BJ (cell line): ENCODE data around the gene SLC38A10. TPM values are rescaled to one million over a fixed set of nuclear protein-coding genes. Genes with fewer than 3 reads are reported as not detected.

Experiments
- CTCF ChIA-PET: fragments of 350-600 bp; formaldehyde crosslinking; extraction: SDS; loops from one replicate; lab custom pipeline; 2021; ENCODE audit warnings: antibody characterized with exemption, inconsistent platforms; lab: Yijun Ruan, JAX
- POLR2A ChIA-PET: fragments of 300-600 bp; sonication (Branson Sonifier 250); formaldehyde crosslinking; extraction: SDS; loops from one replicate; lab custom pipeline; 2021; ENCODE audit warnings: antibody characterized with exemption; lab: Charles Lee
- DNase-seq: peaks from one replicate; pipeline ENCODE4 v3.0.0-alpha.2; 2011; ENCODE audit warnings: low read depth
- H3K27me3 ChIP-seq: 2 replicates; pipeline ENCODE4 v1.6.0; 2011; ENCODE audit warnings: low read length; ENCODE audit not compliant: control insufficient read depth, insufficient read depth
- H3K36me3 ChIP-seq: 2 replicates; pipeline ENCODE4 v1.5.1; 2011; ENCODE audit warnings: low read length; ENCODE audit not compliant: control insufficient read depth, insufficient read depth
- H3K4me3 ChIP-seq: 2 replicates; pipeline ENCODE4 v1.5.1; 2011; ENCODE audit warnings: low read depth, mild to moderate bottlenecking, control low read depth, low read length
- CTCF ChIP-seq: IDR thresholded peaks from 2 replicates; pipeline ENCODE4 v1.5.1; 2011; ENCODE audit warnings: low read depth, mild to moderate bottlenecking, control low read depth, inconsistent platforms, low read length, moderate library complexity; ENCODE audit not compliant: insufficient read depth
- polyA plus RNA-seq: library from polyadenylated mRNA; depleted of rRNA; stranded (reverse); fragments of >200 nt; gene quantifications from 2 replicates; pipeline ENCODE4 v1.2.3, GENCODE V29; 2011

SLC38A10 gene
- polyA plus RNA-seq, 1 experiment, result 55.4 TPM

DNA sequence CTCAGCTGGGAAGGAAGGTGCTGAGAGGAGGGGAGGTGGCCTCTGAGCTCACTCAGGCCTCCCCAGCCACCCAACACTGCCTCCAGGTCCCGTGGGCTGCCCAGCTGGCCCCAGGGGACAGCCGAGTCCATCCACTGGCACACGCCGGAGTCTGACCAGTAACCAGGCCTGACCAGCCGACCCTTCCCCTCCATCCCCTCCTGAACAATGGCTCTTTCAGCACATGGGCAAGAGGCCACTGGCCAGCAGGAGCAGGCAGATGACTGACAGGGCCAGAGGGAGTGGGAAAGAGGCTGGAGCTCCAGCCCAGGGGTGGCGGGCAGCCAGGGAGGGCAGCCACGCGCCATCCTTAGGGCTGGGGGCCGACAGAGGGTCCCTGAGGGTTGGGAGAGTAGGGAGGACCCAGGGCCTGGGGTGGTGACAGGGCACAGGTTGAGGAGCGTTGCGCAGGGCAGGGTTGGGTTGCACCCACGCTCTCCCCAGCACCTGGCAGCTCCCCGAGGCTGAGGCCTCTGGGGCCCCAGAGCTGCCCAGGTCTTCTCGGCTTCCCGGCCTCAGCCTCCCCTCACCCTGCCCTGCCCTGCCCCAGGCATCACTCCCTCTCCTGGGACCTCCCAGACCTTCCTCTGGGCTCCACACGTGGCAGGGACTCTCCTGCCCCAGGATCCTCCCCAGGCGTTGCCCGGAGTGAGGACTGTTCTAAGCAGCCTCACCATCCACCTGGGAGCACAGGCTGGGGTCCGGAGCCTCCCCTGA is 20.2 kb upstream of the SLC38A10 start:
- Histone ChIP-seq H3K36me3 (no peaks in the 10 kb centered on the region), H3K4me3 (no peak overlapping the region), H3K27me3 (peaks cover 1% of the 10 kb centered on the region; the same call in 1 of the 2 replicates)
- no peak for DNase-seq
- CTCF ChIA-PET, result interaction anchor here (1.5 to 4.9 kb wide), 2 partner anchors 9 to 20 kb away, joined by 4 to 26 read pairs; no protein-coding TSS in a partner anchor
- no peak for TF ChIP-seq CTCF
- POLR2A ChIA-PET, result no interaction called here

- CTCF ChIA-PET, result interaction anchor here (1.0 to 4.9 kb wide), 4 partner anchors 10 to 285 kb away, joined by 3 to 26 read pairs (median 4); no protein-coding TSS in a partner anchor
- TF ChIP-seq CTCF, result no peak
- Histone ChIP-seq H3K27me3 (peaks cover 1% of the 10 kb centered on the region; the same call in 1 of the 2 replicates), H3K4me3 (no peak overlapping the region), H3K36me3 (no peaks in the 10 kb centered on the region)
- no peak for DNase-seq
- POLR2A ChIA-PET, result no interaction called here
Measured at GRCh38 chr17:81314398-81315081, 19.4 kb upstream of the SLC38A10 start.

- TF ChIP-seq CTCF, result no peak
- POLR2A ChIA-PET, result no interaction called here
- Histone ChIP-seq H3K36me3 (no peaks in the 10 kb centered on the region), H3K27me3 (no peaks in the 10 kb centered on the region; the same call in 1 of the 2 replicates), H3K4me3 (no peak overlapping the region)
- no peak for DNase-seq
- CTCF ChIA-PET, result interaction anchor here (1.0 to 4.9 kb wide), 4 partner anchors 10 to 286 kb away, joined by 3 to 26 read pairs (median 4); no protein-coding TSS in a partner anchor
Measured at GRCh38 chr17:81313776-81314397, 18.8 kb upstream of the SLC38A10 start.

GRCh38 chr17:81312624-81313325 is 17.7 kb upstream of the SLC38A10 start:
- CTCF ChIA-PET, result interaction anchor here (0.9 to 4.9 kb wide), 2 partner anchors 11 to 19 kb away, joined by 3 to 26 read pairs; no protein-coding TSS in a partner anchor
- no peaks in the 10 kb centered on the region for H3K36me3 ChIP-seq
- no peak for TF ChIP-seq CTCF
- no peaks in the 10 kb centered on the region for H3K27me3 ChIP-seq
- POLR2A ChIA-PET, result no interaction called here
- DNase-seq, result no peak
- H3K4me3 ChIP-seq, result no peak overlapping the region
